ENCODE data around the gene CORO2A. TPM values are rescaled to one million over a fixed set of nuclear protein-coding genes. Genes with fewer than 3 reads are reported as not detected.

CORO2A gene
- total and polyA plus RNA-seq, 2 of the 8 experiments (the other 6 are each of a cell fraction or from before 2014, with no cell fraction given), result 13.7 to 27.9 TPM

GRCh38 chr9:98182889-98183599, 9.4 kb downstream of the CORO2A start (continued):
- TF ChIP-seq CHD7 (IDR thresholded peaks at IDR 0.05; ENCODE audit: insufficient replicate concordance, low read length) (no peak), BCL11A (IDR thresholded peaks at IDR 0.05; ENCODE audit: low read depth in 2 of 2, low read length in 2 of 2) (no peak), POLR2AphosphoS5 (IDR thresholded peaks at IDR 0.05; ENCODE audit: low read depth, low read length) (no peak), SUZ12 (IDR thresholded peaks at IDR 0.05; ENCODE audit: low read length) (no peak)
